ENCODE measurements around the gene NELL2.

The NELL2 gene

DNA sequence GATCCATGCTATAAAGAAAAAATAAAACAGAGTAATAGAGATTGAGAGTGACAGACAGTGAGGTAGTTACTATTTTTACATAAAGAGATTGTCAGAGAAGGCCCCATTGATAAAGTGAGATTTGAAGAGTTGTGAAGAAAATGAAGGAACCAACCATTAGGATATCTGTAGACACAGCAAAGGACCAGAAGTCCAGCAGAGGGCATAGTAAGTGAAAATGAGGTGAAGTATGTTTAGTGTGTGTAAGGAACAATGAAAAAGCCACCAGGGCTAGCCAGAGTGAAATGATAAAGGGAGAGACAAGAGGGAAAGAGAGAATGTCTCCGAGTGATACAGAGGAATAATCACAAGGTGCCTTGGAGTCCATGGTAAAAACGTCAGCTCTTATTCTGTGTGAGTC is 411.0 kb downstream of the NELL2 start:
- Mint-ChIP-seq H3K9me3 (peaks cover 10% of the 10 kb centered on the region), H3K4me3 (no peak overlapping the region), H3K36me3 (ENCODE audit: low read depth) (no peaks in the 10 kb centered on the region), H3K4me1 (no peaks in the 10 kb centered on the region), H3K27me3 (no peaks in the 10 kb centered on the region), H3K27ac (no peak overlapping the region)
- no peak for DNase-seq
- ATAC-seq, result no peak

- no peaks in the 10 kb centered on the region for H3K4me1 Mint-ChIP-seq
- no peak for ATAC-seq
- no peak overlapping the region for H3K4me3 Mint-ChIP-seq
- peaks cover 10% of the 10 kb centered on the region for H3K9me3 Mint-ChIP-seq
- H3K36me3 Mint-ChIP-seq (ENCODE audit: low read depth), result no peaks in the 10 kb centered on the region
- H3K27me3 Mint-ChIP-seq, result no peaks in the 10 kb centered on the region
- DNase-seq, result no peak
- no peak overlapping the region for H3K27ac Mint-ChIP-seq
Measured at GRCh38 chr12:44464180-44464579, 411.9 kb downstream of the NELL2 start.

- DNase-seq, result no peak
- ATAC-seq, result no peak
- Mint-ChIP-seq H3K36me3 (ENCODE audit: low read depth) (no peaks in the 10 kb centered on the region), H3K4me1 (no peaks in the 10 kb centered on the region), H3K27ac (no peak overlapping the region), H3K9me3 (peaks cover 10% of the 10 kb centered on the region), H3K4me3 (no peak overlapping the region), H3K27me3 (no peaks in the 10 kb centered on the region)
Measured at GRCh38 chr12:44462729-44463128, 413.4 kb downstream of the NELL2 start.

GRCh38 chr12:44460261-44460660 is 415.9 kb downstream of the NELL2 start:
- H3K9me3 Mint-ChIP-seq, result peaks cover 2% of the 10 kb centered on the region
- no peak for DNase-seq
- H3K4me1 Mint-ChIP-seq, result no peaks in the 10 kb centered on the region
- no peak overlapping the region for H3K27ac Mint-ChIP-seq
- no peak overlapping the region for H3K4me3 Mint-ChIP-seq
- H3K36me3 Mint-ChIP-seq (ENCODE audit: low read depth), result no peaks in the 10 kb centered on the region
- H3K27me3 Mint-ChIP-seq, result no peaks in the 10 kb centered on the region
- ATAC-seq, result no peak

DNA sequence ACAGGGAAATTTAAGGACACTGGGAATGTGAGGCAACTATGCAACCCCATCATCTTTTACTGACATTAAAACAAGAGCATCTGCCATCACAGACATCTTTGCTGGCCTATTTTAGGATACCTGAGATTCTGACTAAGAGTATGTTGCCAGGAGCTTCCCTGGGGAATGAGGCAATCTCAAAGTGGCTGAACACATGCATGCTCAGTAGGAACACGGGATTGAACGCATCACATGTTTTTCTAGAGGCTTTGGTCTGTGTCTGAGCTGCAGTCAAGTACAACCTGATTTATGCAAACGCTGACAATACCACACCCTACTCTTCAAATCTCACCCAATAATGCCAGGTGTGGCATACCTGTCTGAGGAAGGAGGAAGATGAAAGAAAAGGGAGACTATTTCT is 416.5 kb downstream of the NELL2 start:
- H3K27me3 Mint-ChIP-seq, result no peaks in the 10 kb centered on the region
- no peaks in the 10 kb centered on the region for H3K4me1 Mint-ChIP-seq
- no peak for ATAC-seq
- H3K27ac Mint-ChIP-seq, result no peak overlapping the region
- H3K4me3 Mint-ChIP-seq, result no peak overlapping the region
- no peaks in the 10 kb centered on the region for H3K9me3 Mint-ChIP-seq
- H3K36me3 Mint-ChIP-seq (ENCODE audit: low read depth), result no peaks in the 10 kb centered on the region
- no peak for DNase-seq
